Measurements from ENCODE around the gene LHX4.

- no peak for TF ChIP-seq USF2 (IDR thresholded peaks at IDR 0.05; ENCODE audit: low read depth, low read length)
- TF ChIP-seq, protein P1, sequence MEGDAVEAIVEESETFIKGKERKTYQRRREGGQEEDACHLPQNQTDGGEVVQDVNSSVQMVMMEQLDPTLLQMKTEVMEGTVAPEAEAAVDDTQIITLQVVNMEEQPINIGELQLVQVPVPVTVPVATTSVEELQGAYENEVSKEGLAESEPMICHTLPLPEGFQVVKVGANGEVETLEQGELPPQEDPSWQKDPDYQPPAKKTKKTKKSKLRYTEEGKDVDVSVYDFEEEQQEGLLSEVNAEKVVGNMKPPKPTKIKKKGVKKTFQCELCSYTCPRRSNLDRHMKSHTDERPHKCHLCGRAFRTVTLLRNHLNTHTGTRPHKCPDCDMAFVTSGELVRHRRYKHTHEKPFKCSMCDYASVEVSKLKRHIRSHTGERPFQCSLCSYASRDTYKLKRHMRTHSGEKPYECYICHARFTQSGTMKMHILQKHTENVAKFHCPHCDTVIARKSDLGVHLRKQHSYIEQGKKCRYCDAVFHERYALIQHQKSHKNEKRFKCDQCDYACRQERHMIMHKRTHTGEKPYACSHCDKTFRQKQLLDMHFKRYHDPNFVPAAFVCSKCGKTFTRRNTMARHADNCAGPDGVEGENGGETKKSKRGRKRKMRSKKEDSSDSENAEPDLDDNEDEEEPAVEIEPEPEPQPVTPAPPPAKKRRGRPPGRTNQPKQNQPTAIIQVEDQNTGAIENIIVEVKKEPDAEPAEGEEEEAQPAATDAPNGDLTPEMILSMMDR (conservative IDR thresholded peaks at IDR 0.05; ENCODE audit: low read depth, low read length): no peak
- TF ChIP-seq POLR2A (IDR thresholded peaks at IDR 0.05; ENCODE audit: low read depth, low read length): no peak
- TF ChIP-seq BHLHE40 (IDR thresholded peaks at IDR 0.05; ENCODE audit: low read depth, low read length): no peak
- TF ChIP-seq SMC3 (IDR thresholded peaks at IDR 0.05; ENCODE audit: low read depth, low read length): no peak
- no peak for TF ChIP-seq MAFK (IDR thresholded peaks at IDR 0.05; ENCODE audit: low read depth, low read length)
- no peak for TF ChIP-seq MXI1 (IDR thresholded peaks at IDR 0.05; ENCODE audit: borderline replicate concordance, low read depth, low read length)
- no peak for TF ChIP-seq MAZ (IDR thresholded peaks at IDR 0.05; ENCODE audit: borderline replicate concordance, low read depth, low read length)
- TF ChIP-seq FOS (IDR thresholded peaks at IDR 0.05; ENCODE audit: low read depth, low read length): no peak
- no peak for TF ChIP-seq RAD21 (IDR thresholded peaks at IDR 0.05; ENCODE audit: low read length)
- TF ChIP-seq RFX5 (IDR thresholded peaks at IDR 0.05; ENCODE audit: low read depth, low read length): no peak
- TF ChIP-seq CEBPB (IDR thresholded peaks at IDR 0.05; ENCODE audit: low read depth, low read length): no peak
- no peak for TF ChIP-seq CHD1 (IDR thresholded peaks at IDR 0.05; ENCODE audit: low read depth, low read length)
- TF ChIP-seq NFE2L2 (IDR thresholded peaks at IDR 0.05; ENCODE audit: low read depth, low read length): no peak
Observed at GRCh38 chr1:180185281-180185680, 44.8 kb upstream of the LHX4 start.

Measured in IMR-90 (cell line).